Effector CD8-positive, alpha-beta T cell (primary cell): ENCODE measurements around the gene PHACTR1.

Experiments
- DNase-seq: peaks from one replicate; lab custom pipeline; 2025; lab: John Stamatoyannopoulos, UW

PHACTR1 gene

DNA sequence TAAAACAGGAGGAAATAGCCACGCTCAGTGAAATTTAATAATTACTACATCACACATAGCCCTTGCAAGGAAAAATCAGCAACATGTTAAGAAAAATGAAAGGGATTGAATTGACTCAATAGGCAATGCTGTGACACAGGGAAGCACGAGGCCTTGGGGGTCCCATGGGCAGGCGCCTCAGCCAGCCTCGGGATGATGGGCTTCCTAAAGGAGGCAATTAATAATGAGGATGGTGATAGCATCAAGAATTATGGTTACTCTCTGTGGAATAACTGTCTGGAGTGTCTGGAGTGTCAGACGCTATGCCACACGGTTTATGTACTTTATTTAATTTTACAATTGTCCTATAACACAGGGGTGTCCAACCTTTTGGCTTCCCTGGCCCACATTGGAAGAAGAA lies 481.6 kb downstream of the PHACTR1 start:
- DNase-seq: no peak

DNA sequence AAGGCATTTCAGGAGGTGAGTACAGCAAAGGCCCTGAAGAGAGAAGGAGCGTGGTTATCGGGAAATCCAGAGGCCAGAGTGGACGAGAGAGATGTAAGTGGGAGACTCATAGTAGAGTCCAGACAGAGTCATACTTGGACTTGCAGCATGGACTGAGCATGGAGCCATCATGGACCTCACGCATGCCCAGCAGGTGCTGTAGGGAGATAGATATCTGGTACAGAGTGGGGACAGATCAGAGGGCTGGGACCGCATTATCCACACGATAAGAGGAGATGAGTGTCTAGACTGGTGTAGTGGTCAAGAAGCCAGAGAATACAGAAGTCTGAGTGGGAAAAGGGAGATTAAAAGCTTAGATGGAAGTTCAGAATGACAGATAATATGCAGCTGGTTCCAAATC lies 484.8 kb downstream of the PHACTR1 start:
- no peak for DNase-seq

DNA sequence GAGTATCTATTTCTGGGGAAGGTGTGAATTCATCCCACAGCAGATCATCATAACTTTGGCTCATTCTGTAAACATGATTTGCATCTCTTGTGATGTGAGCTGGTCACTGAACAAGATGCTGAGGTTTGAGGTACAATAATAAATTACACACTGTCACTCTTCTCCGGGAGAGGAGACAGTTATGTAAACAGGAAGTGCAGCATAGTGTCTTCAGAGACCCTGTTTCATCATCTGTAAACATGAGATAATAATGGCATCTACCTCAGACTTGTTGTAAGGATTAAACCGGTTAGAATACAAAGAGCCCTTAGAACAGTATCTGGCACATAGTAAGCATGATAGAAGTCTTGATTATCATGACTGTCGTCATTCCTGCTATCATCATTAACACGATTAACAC lies 486.6 kb downstream of the PHACTR1 start:
- DNase-seq: no peak

DNA sequence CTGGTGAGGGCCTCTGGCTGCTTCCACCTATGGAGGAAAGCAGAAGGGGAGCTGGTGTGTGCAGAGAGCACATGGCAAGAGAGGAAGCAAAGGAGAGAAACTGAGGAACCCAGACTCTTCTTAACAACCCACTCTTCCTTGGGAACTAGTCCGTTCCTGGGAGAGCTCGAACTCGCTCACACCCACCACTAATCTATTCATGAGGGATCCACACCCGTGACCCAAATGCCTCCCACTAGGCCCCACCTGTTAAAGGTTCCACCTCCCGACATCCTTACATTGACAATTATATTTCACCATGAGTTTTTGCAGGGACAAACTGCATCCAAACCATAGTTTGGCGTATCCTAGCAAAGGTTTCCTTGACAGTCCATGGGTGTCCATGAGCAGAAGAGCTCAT lies 488.5 kb downstream of the PHACTR1 start:
- DNase-seq: no peak

DNA sequence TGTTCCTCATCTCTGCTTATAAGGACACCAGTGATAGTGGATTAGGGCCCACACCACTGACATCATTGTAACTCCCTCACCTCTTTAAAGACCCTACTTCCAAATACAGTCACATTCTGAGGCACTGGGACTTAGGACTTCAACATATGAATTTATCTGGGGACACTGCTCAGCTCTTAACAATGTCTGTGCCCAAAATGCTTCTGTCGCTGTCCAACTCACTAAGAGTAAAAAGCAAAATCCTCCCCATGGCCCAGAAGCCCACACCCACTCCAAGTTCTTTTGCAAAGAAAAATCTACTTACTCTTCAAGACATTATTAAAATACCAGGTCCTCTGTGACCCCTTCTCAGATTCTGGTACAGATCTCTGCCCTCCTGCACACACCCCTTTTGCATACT lies 495.5 kb downstream of the PHACTR1 start:
- DNase-seq: no peak

DNA sequence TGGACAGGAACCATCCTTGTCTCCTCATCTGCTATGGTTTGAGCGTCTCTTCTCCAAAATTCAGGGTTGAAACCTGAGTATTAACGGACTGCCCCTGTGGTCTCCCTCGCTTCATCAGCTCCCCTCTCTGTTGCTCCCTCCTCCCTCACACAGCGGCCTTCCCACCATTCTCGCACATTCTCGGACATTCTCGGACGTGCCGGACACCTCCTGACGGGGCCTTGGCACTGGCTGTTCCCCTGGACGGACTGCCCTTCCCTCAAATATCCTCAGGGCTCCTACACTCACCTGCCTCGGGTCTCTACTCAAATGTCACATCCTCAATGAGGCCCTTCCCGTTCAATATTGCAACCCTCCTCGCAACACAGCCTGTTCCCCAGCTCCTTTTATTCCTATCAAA lies 496.0 kb downstream of the PHACTR1 start:
- DNase-seq: no peak

DNA sequence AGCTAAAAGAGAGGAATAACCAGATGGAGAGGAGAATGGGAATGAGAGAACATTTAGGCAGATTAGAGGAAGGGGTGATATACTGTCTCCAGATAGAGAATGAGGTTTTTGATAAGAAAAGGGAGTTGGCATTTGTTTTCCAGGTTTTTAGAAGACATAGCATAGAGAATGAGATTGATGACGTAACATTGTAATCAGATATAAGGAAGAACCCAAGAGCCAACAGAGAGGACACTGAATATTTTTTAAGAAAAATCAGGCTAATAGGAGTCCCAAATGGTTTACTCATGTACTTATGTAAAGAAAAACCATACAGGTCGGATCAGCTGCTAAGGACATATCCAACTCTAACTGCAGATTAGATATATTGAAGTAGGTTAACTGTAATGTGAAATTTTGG lies 498.8 kb downstream of the PHACTR1 start:
- DNase-seq: no peak

DNA sequence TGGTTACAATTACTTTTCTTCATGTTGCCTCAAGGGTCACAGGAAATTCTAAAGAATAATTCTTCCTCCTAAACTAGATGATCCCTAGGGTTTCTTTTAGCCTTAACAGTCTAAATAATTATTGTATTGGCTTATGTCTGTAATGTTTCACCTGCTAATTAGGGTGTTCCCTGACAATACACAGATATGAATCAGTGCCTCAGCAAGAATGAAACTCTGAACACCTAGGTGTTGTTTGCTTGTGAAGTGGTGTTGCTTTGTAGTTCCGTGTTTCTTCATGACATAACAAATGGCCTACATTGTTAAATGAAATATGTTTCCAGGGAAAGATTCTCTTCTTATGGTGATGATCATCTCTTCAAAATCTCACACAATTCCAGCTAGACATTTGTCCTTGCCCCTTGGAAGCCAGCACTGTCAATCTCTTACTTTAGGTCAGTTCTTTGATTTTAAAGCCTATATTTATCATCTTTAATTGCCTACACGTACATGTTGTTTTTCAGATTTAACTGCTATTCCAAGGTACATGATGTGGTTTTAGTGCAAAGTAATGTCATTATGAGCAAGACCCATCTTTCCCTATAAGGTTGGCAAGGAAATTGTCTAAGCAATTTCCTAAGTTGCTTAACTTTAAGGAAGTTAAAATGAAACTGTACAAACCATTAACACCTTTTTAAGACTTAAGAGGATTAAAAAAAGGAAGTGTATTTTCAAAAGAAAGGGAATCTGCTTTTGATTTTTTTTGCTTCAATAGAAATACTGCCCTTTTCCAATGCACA lies 499.9 kb downstream of the PHACTR1 start:
- DNase-seq: no peak

DNA sequence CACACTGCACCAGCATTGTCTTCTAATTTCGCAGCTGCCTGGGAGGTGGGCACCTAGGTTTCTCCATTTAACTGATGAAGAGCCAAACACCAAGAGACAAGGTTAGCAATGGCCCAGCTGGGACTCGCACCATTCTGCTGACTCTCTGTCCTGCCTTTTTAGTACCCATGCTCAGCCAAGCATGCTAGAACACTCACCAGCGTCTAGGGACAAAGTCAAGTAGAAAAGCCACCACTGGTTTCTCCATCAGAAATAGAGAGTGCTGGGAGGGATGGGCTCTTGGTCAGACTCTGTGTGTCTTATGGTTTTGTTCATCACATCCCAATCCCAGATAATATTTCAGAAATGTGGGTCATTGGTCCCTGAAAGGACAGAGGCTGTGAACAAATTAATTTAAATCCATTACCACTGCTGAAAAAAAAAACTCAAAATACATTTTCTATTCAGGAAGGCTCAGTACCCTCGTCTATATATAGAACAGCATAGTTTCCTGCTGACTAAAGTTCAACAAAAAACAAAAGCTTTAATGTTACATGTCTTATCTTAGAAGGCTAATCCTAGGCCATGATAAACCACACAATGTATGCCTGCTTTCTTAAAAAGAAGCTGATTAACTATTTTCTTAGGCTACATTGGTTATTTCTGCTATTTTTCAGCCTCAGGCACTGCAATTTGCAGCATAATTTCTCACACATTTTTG lies 500.8 kb downstream of the PHACTR1 start:
- DNase-seq: no peak

DNA sequence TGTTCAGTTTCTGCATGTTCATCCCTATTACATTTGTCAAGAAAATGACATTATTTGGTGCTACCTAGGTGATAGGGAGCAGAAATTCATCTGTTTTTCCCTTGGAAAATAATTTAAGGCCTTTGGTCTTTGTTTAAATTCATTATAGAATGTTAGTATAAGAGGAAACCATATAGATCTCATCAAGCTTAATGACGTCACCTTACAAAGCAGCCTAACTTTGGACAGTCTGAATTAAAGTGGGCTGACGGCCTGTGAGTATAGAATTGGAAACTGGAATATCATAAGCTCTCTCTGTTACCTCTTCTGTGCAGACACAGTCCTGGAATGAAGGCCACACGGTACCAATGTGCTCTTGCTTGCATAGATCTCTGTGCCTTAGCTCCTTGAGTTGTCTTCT lies 503.7 kb downstream of the PHACTR1 start:
- DNase-seq: no peak

DNA sequence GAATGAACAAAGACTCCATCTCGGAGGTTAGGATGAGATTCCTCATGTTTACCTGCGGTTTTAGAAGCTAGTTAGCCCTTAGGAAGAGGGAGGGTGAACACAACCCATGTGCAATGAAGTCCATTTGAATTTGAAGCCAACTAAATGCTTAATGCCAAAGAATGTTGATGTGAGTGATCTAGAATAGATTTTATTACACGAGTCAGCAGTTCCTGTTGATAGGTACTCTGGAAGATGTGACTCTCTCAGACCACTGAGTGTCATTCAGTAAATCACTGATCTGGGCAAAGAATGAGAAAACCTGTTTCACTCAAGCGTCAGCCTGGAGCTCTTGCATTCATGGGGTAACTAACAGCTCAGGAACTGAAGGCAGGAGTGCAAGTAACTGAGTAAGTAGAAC lies 505.5 kb downstream of the PHACTR1 start:
- DNase-seq: no peak

DNA sequence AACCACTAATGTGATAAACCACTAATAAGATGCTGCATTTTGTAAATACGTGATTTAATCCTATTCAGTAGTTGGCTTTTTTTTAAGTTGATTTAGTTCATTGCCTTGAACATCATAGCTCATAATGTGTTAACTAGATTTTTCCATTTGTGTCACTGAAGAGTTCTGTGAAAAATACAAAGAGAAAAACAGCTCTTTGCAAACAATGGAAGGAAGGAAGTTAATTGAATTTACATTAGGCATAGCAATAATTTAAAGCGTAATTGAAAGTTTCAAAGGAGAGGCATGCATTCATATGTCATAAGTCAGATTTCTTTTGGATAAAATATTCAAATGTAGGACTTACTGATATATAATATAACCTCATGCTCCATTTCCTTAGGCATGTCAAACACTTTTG lies 509.5 kb downstream of the PHACTR1 start:
- no peak for DNase-seq

DNA sequence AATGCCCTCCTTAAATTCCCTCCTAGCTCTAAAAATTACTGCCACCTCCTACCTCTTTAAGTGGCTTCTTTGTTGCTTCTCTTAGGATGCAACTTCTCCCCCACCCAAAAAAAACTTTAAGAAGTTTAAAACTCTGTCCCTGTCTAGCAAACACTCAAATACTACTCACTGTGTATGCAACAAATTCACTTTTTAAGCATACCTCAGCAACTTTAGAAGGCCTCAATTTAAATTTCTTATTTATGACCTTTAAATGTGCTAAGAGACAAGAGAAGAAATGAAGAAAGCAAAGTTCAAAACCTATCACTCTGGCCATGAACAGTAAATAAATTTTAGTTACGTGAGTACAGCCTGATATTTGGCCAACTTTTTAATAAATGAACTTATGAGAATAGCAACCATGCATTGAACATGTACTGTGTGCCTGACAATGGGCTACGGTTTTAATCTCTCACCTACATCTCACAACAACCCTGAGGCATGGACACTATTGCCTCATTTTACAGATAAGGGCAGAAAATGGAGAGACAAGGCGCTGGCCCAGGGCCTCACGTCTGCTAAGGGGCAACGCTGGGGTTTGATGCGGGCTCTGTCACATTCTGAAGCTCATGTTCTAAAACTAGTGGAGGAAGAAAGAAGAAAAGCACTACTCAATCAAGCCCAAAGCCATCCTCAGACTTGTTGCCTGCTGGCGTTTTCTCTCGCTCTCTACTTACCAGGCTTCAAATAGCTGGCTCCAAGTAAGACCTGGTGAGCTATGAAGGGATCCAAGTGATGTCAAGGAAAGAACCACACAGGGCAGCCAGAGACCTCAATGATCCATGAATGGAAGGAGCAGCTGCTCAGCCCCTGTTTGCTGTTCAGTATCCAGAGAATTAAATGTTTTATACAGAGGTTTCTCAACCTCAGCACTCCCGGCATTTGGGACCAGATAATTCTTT lies 512.0 kb downstream of the PHACTR1 start:
- DNase-seq: no peak

DNA sequence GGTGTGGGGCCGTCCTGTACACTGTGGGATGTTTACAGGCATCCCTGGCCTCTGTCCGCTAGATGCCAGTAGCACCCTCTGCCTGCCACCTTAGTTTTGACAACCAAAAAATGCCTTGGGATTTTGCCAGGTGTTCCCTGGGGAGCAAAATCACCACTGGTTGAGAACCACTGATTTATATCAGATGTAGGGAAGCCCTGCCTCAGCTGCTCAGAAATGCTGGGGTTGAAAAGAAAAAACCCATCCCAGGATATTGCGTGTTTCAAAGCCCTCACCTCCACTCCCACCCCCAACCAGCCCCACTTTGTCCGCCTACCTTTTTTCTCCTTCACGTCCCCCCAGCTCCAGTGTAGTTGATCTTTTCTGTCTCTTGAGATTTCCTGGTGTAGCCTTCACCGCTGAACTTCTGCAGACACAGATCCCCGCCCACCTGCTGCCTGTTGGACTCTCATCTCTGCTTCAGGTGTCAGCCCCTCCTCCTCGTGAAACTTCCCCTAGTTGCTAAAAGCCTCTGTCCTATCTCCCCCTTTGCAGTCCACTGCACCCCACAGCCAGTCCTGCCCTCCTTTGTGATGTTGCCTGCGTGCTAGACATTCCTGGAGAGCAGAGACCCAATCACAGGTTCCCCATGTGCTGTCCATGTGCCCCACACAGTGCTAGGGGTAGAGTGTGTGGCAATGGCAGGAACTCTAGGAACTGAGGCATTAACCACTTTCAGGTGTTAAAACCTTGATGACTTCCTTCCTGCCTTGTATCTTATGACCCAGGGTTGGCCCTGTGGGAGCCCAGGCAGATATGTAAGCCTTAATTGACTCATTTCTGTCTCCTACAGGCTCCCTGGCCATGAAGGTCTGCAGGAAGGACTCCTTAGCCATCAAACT lies 512.9 kb downstream of the PHACTR1 start:
- DNase-seq: no peak

DNA sequence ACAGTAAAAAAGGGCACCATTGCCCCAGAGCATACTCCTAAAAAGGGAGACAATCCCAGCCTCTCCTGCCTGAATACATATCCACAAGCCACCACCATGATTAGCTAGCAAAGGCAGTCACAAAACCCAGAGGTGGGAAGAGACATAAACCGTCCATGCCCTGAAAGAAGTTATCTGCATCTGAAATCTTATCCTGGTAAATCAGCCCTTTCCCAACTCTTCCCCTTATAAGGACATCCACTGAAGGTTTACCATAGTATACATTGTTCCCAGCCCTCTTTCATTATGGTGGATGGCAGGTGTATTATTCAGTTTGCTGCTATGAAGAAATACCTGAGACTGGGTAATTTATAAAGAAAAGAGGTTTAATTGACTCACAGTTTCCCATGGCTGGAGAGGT lies 516.5 kb downstream of the PHACTR1 start:
- no peak for DNase-seq

DNA sequence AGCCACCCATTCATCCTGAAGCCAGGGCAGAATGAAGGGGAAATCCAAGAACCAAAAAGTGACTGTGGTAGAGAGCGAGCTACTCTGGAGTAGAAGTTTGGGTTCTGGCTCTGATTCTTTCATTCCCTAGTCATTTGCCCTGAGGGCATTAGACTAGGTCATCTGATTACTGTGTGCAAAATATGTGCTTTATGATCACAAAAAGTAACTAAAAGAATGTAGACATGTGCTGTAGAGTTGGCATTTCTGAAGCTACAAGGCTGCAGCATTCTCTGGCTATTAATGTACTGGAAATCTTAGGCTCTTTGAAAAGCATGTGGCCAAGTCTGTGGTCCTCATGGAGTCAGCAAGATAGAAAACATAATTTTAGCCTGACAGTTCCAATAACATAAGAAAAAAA lies 517.6 kb downstream of the PHACTR1 start:
- no peak for DNase-seq

DNA sequence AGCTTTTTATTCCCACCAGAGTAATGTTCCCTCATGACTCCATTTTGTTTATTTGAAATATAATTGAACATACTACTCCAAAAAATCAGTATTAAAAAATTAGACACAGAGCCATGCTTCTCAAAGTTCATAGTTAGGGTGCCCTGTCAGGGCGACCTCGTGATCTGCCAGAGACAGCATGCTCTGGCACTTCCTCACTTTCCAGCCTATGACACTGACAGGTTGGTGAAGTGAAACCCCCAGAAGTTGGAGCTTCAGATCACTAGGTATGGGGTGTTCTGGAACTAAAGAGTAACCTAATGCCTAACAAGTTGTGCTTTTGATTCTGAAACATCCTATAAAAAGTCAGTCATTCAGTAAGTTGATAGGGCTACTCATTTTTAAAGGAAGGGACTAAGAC lies 518.8 kb downstream of the PHACTR1 start:
- DNase-seq: no peak

DNA sequence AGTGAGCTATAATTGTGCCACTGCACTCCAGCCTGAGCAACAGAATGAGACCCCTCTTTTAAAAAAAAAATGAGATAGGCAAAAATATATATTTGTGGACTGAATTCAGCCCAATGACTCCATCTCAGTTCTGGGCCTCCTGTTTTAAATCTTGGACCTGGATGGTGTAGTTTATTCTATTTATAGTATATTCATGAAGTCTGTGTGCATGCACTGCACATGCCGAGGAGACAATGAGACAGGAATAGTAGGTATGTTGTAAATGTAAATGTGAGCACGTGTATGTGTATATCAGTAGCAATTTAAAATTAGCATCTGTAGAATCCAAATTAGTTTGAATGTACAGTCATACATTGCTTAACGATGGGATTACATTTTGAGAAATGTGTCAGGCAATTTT lies 520.8 kb downstream of the PHACTR1 start:
- no peak for DNase-seq

DNA sequence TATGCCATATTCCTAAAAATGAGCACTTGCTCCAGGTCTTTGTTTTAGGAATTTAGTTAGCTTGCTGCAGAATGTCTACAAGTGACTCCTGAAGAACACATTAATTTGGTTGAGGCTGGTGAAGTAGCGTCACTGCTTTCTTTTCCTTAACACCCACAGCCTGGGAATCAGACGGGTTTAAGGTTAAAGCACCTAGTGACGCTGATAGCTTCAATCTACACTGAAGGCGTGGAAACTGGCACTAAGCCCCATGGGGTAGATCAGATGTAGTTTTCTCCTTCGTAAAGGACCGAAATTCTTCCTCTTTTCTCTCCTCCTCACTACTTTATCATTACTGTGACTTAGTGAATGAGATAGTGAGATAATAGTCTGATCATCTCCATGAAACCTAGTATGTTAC lies 521.5 kb downstream of the PHACTR1 start:
- DNase-seq: no peak

DNA sequence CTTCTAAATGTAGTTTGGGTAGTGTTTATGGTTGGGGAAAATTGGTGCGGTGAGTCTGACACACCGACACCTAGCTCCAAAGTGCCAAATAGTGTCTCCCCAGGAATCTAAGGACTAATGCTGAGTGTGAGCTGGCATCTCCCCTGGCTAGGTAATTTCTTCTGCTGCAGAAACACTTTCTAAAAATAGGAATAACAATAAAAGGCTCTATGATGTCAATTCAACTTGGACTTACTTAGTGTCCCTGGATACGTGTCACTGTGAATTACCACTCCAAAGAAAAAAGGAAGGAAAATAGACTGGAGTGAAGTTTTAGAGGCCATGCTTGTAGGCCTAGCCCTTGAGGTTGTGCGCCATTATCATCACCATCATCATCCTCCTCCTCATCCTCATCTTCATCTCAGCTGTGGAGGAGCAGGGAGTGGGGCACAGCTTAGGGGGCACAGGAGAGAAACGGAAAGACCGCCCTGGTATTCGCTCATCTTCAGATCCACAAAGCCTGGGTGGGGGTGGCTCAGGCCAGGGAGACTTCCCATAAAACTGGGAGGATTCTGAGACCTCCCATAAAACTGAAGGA lies 522.2 kb downstream of the PHACTR1 start:
- DNase-seq: no peak
